ENCODE measurements around the gene KLHL26. TPM values are rescaled to one million over a fixed set of nuclear protein-coding genes. Genes with fewer than 3 reads are reported as not detected.
A peak's percentile ranks its signal among the peaks of the same experiment; 100 is the strongest.

KLHL26 gene
- total RNA-seq, 1 donor from 2014 or later = 12.7 TPM

DNA sequence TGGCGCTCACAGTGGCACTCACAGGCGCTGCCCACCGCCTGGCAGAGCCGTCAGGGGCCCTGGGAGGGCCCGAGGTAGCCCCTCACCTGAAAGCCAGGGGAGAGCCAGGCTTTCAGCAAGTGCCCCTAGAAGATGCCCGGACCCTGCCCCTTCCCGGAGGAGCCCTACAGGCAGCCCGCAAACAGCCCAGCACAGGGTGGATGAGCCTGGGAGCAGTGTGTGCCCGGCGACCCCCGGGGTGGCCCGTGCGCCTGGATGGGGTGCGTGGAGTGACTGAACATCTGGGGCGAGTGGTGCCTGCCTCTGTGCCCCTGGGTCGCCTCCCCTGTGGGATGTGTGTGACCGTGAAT, 31.7 kb upstream of the KLHL26 start:
- Mint-ChIP-seq H3K9me3 (no peaks in the 10 kb centered on the region), H3K36me3 (ENCODE audit: low read depth) (no peaks in the 10 kb centered on the region), H3K27me3 (ENCODE audit: insufficient read depth) (peaks cover 63% of the 10 kb centered on the region), H3K4me3 (peak overlapping the region; percentile 15), H3K27ac (peak overlapping the region; percentile 31), H3K4me1 (ENCODE audit: low read depth) (no peaks in the 10 kb centered on the region)
- intact Hi-C loops (cut with micrococcal nuclease) = no loop called here
- DNase-seq (ENCODE audit: low spot score) = no peak

DNA sequence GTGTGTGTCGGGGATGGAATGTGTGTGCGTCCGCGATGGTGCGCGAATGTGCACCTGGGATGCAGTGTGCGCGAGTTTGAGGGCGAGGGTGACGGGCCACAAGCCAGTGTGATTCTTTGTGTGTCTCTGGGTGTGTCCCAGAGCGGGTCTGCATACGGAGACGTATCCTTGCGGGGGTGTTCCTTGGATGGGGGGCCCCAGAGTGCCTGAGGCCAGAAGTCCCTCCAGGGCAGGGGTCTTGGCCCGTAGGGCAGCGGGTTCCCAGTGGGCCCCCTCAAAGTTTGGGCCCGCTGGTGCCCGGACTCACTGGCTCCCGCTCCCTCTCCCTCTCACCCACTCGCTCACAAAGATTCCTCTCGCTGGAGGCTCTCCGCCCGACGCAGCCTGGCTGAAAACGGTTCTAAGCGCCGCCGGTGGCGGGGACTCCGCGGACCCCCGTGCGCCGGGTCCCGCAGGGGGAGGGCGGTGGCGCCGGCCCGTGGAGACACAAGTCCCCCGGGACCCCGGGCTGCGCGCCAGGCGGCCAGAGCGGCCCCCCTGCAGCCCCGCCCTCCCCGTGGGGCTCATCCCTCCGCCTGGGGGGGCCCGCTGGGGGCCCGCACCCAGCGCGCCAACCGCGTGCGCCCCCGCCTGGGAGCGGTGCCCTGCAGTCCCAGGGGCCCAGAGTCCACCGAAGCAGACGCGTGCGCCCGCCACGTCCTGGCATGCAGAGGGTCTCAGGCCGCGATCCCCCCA, 31.1 kb upstream of the KLHL26 start:
- no peaks in the 10 kb centered on the region for H3K4me1 Mint-ChIP-seq (ENCODE audit: low read depth)
- DNase-seq (ENCODE audit: low spot score) = no peak
- intact Hi-C loops (cut with micrococcal nuclease) = no loop called here
- no peaks in the 10 kb centered on the region for H3K9me3 Mint-ChIP-seq
- H3K36me3 Mint-ChIP-seq (ENCODE audit: low read depth) = no peaks in the 10 kb centered on the region
- H3K4me3 Mint-ChIP-seq = peak overlapping the region; percentile 15
- peak overlapping the region; percentile 31 for H3K27ac Mint-ChIP-seq
- peaks cover 63% of the 10 kb centered on the region for H3K27me3 Mint-ChIP-seq (ENCODE audit: insufficient read depth)

DNA sequence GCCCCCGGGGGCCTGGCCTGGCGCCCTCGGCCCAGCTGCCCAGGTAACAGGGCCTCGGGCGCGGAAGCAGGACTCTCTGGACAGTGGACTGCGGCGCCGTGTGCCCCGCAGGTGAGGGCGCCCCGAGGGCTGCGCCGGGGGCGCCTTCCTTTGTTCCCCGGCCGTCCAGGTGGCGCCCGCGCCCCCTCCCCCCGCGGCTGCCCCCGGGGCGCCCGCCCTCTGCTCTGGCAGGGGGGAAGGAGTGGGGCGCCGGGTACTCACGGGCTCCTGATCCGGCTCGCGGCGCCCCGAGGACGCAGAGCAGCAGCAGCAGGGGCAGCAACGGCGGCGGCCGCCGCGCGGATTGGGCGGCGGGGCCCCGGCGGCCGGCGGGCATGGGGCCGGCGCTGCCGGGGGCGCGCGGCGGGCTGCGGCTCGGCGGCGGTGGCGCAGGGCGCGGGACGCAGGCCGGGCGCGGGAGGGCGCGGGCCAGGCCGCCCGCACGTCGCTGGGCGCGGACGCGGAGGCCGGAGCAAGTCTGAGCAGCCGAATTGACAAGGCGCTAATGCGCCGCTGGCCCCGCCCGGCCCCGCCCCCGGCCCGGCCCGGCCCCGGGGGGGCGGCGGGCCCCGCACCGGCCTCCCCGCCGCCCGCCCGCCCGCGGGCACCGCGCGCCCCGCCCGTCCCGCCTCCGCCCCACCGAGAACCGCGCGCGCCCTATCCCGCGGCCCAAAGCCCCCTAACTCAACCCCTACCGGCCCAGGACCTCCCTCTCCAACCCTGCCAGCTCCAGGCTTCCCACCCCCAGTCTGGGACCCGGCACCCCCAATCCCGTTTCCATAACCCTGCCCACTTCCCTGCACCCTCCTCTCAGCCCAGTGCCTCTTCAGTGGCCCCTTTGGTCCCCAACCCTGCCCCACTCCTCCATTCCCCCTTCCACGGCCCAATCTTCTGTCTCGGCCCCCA, 30.3 kb upstream of the KLHL26 start, which contains the start of gene CRLF1:
Gene CRLF1 (minus strand): TSS at position 519 of the 945 bp plus-strand sequence. CDS start 143 bp downstream, at position 376.
- no peaks in the 10 kb centered on the region for H3K9me3 Mint-ChIP-seq
- intact Hi-C loops (cut with micrococcal nuclease) = no loop called here
- no peak within 1 kb of the TSS for H3K27ac Mint-ChIP-seq
- DNase-seq (ENCODE audit: low spot score) = no peak
- no peaks in the 10 kb centered on the region for H3K36me3 Mint-ChIP-seq (ENCODE audit: low read depth)
- no peak within 1 kb of the TSS for H3K4me3 Mint-ChIP-seq
- H3K27me3 Mint-ChIP-seq (ENCODE audit: insufficient read depth) = peaks cover 65% of the 10 kb centered on the region
- peaks cover 5% of the 10 kb centered on the region for H3K4me1 Mint-ChIP-seq (ENCODE audit: low read depth)

DNA sequence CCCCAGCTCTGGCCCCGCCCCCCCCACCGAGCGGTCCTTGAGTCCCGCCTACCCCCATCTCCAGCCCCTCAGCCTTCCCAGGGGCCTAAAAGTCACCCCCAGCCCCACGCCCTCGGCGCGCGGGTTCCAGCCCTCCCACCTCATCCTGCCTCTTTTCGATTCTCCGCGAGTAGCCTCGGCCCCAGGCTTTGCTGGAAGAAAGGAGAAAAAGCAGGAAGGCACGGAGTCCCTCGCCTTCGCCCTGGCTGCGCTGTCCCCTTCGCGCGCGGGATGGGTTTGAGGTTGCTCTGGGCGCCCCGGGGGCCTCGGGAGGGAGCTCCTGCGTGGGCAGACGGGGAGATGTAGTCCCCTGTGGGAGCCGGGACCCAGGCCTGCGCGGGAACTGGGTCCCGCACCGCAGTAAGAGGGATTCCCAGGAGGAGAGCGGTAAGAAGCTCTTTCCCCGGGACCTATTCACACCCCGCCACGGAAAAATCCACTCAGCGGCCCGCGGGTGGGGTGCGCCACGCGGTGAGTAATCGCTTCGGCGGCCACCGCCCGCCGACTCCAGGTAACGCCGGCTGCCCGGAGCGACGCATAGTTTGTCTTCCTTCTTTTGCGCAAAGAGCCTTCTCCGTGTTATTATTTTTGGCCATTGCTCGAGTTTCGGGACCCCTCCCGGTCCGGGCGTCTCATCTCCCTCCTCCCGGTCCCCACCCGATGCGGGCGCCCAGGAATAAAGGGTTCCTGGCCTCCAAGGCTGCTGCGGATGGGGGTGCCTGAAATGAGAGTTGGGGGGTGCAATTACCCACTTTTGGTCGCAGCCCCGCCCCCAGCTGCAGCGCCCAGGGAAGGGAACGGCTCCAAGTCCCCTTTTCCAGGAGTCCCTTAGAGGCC, 29.4 kb upstream of the KLHL26 start:
- intact Hi-C loops (cut with micrococcal nuclease) = loop anchor here (2.0 kb wide), 1 partner anchor 177 kb away; no protein-coding TSS in a partner anchor
- H3K27me3 Mint-ChIP-seq (ENCODE audit: insufficient read depth) = peaks cover 65% of the 10 kb centered on the region
- no peak overlapping the region for H3K4me3 Mint-ChIP-seq
- H3K36me3 Mint-ChIP-seq (ENCODE audit: low read depth) = no peaks in the 10 kb centered on the region
- DNase-seq (ENCODE audit: low spot score) = no peak
- H3K27ac Mint-ChIP-seq = no peak overlapping the region
- peaks cover 5% of the 10 kb centered on the region for H3K4me1 Mint-ChIP-seq (ENCODE audit: low read depth)
- H3K9me3 Mint-ChIP-seq = no peaks in the 10 kb centered on the region

DNA sequence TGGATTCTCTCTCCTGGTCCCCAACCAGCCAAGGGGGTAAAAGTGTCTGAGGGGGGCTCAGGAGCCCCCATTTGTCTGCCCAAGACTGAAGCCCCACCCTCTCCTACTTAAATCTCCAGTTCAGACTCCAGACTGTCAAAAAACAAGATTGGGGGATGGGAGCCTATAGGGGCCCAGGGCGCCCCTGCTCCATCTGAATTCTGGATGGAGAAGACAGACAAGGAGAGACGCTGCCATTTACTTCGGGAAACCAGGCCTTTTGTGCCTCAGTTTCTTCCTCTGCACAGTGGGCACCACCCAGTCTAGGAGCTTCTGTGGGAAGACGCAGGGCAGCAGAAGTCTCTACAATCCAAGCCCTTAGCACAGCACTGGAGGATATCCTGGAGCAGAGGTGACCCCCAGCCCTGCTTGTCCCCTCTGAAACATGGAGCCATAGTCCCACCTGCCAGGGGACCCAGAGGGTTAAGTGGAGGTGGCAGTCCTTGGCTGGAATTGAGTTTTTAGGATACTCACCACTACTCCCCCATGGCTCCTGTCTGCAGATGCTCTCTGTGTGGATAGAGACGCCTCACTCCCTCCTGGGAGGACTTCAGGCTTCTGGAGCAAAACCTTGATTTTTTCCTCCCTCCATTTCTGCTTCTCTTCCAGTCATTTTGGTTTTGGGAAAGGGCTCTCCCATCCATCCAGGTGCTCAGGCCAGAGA, 28.6 kb upstream of the KLHL26 start:
- intact Hi-C loops (cut with micrococcal nuclease) = loop anchor here (2.0 kb wide), 1 partner anchor 177 kb away; no protein-coding TSS in a partner anchor
- Mint-ChIP-seq H3K9me3 (no peaks in the 10 kb centered on the region), H3K27ac (no peak overlapping the region), H3K27me3 (ENCODE audit: insufficient read depth) (peaks cover 60% of the 10 kb centered on the region), H3K4me3 (no peak overlapping the region), H3K4me1 (ENCODE audit: low read depth) (peaks cover 5% of the 10 kb centered on the region), H3K36me3 (ENCODE audit: low read depth) (no peaks in the 10 kb centered on the region)
- no peak for DNase-seq (ENCODE audit: low spot score)

DNA sequence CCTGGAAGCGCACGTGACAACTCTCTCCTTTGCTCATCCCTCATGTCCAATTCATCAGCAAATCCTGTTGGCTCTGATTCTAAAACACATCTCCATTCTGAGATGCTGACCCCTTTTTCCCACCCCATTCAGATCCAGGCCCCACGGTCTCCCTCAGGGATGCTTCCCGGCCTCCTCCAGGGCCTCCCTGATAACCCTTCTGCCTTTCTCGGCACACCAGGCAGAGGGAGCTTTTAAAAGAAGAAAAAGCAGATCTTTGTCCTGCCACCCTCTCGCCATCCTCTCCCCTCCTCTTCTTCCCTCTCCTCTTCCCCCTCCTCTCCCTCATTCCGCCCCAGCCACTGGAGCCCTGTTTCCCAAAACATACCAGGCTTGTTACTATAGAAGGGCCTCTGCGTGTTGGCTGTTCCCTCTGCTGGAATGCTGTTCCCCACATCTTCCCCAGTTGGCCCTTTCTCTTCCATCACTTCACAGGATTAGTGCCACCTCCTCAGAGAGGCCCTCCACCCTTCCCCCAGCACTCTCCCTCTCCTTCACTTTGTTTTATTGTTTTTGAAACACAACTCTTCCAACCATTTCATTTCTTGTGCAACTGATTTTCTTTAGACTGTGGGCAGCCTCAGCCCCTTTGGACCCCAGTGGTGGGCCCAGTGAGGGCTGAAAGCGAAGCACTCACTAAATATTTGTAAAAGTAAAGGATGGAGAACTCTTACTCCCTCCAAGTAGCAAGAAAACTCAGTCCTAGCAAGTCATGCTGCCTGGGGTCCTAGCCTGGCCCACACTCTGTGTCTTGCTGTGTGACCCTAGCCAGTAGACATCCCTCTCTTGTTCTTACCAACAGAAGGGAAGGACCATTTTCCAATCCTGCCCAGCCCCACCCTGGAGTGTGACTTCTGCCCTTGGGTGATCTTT, 27.8 kb upstream of the KLHL26 start:
- H3K27me3 Mint-ChIP-seq (ENCODE audit: insufficient read depth) = peaks cover 61% of the 10 kb centered on the region

DNA sequence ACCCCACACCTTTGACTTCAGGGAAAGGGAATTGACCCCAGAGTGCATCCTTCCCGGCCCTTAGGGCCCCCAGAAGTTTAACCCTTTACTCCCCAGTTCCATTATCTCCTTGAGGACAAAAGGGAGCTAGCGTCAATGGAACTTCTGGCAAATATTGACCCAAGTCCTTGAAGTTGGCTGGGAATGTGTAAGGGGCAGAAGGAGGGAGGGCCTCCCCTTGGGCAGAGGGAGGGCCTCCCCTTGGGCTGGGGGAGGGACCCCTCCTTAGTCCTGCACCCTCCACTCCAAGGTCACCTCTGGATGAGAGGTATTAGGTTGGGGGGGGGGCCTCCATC, 27.1 kb upstream of the KLHL26 start:
- DNase-seq (ENCODE audit: low spot score) = no peak
- Mint-ChIP-seq H3K4me1 (ENCODE audit: low read depth) (peaks cover 5% of the 10 kb centered on the region), H3K27ac (no peak overlapping the region), H3K36me3 (ENCODE audit: low read depth) (no peaks in the 10 kb centered on the region), H3K9me3 (no peaks in the 10 kb centered on the region), H3K4me3 (no peak overlapping the region), H3K27me3 (ENCODE audit: insufficient read depth) (peaks cover 62% of the 10 kb centered on the region)
- intact Hi-C loops (cut with micrococcal nuclease) = loop anchor here (2.0 kb wide), 1 partner anchor 175 kb away; no protein-coding TSS in a partner anchor

More for the DNA sequence above, 27.8 kb upstream of the KLHL26 start:
- H3K4me3 Mint-ChIP-seq = no peak overlapping the region
- intact Hi-C loops (cut with micrococcal nuclease) = loop anchor here (2.0 kb wide), 1 partner anchor 176 kb away; no protein-coding TSS in a partner anchor
- no peaks in the 10 kb centered on the region for H3K36me3 Mint-ChIP-seq (ENCODE audit: low read depth)
- DNase-seq (ENCODE audit: low spot score) = no peak
- peaks cover 5% of the 10 kb centered on the region for H3K4me1 Mint-ChIP-seq (ENCODE audit: low read depth)
- H3K9me3 Mint-ChIP-seq = no peaks in the 10 kb centered on the region
- H3K27ac Mint-ChIP-seq = no peak overlapping the region

DNA sequence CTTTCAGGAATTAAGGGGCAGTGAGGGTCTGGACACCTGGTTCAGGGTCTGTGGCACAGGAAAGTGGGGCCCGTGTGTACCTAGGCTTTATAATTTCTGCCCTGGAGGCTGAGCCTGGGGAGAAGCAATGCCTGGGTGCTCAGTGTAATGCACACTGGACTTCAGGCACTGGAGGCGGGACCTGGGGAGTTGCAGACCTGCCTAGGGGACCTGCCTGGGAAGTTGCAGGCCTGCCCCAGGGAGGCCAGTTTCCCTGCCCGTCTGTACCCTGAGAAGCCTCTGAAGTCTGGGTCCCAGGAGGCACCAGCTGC, 26.6 kb upstream of the KLHL26 start:
- no peak overlapping the region for H3K4me3 Mint-ChIP-seq
- no peaks in the 10 kb centered on the region for H3K36me3 Mint-ChIP-seq (ENCODE audit: low read depth)
- peaks cover 60% of the 10 kb centered on the region for H3K27me3 Mint-ChIP-seq (ENCODE audit: insufficient read depth)
- H3K27ac Mint-ChIP-seq = no peak overlapping the region
- H3K9me3 Mint-ChIP-seq = no peaks in the 10 kb centered on the region
- intact Hi-C loops (cut with micrococcal nuclease) = no loop called here
- peaks cover 5% of the 10 kb centered on the region for H3K4me1 Mint-ChIP-seq (ENCODE audit: low read depth)
- no peak for DNase-seq (ENCODE audit: low spot score)

DNA sequence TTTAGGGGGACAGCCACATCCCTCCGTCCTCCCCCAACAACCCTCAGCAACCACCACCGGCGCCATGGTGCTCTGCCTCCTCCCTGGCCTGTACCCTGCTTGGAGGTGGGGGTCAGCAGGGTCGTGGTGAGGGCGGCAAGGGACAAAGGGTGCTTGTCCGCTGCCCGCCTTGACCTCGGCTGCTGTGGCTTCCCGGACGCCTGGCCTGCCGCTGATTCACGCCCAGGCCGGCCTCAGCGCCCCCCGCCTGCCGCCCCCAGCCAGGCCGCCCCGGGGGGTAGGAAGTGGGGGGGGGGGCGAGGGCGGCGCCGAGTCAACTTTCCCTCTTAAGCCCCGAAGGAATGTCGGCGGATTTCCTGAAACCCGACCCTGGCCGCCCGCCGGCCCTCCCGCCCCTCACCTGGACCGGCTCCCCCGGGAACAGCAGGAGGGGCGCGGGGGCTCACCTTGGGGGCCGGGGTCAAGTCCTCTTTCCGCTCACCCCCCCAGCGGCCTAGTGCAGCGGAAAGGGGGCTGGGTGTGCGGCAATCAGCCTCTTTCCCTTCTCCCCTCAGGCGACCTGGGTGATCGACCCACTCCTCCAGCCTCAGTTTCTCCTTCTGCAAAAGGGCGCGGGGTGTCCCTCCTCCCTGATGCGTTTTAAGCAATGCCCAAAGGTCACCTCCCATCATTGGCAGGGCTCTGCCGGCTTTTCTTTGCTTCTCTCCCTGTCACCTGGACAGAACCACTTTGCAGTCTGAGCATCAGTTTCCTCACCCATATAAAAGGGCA, 26.1 kb upstream of the KLHL26 start:
- Mint-ChIP-seq H3K9me3 (no peaks in the 10 kb centered on the region), H3K4me3 (no peak overlapping the region), H3K4me1 (ENCODE audit: low read depth) (peaks cover 5% of the 10 kb centered on the region), H3K36me3 (ENCODE audit: low read depth) (no peaks in the 10 kb centered on the region), H3K27ac (no peak overlapping the region), H3K27me3 (ENCODE audit: insufficient read depth) (peaks cover 60% of the 10 kb centered on the region)
- intact Hi-C loops (cut with micrococcal nuclease) = no loop called here
- DNase-seq (ENCODE audit: low spot score) = no peak

DNA sequence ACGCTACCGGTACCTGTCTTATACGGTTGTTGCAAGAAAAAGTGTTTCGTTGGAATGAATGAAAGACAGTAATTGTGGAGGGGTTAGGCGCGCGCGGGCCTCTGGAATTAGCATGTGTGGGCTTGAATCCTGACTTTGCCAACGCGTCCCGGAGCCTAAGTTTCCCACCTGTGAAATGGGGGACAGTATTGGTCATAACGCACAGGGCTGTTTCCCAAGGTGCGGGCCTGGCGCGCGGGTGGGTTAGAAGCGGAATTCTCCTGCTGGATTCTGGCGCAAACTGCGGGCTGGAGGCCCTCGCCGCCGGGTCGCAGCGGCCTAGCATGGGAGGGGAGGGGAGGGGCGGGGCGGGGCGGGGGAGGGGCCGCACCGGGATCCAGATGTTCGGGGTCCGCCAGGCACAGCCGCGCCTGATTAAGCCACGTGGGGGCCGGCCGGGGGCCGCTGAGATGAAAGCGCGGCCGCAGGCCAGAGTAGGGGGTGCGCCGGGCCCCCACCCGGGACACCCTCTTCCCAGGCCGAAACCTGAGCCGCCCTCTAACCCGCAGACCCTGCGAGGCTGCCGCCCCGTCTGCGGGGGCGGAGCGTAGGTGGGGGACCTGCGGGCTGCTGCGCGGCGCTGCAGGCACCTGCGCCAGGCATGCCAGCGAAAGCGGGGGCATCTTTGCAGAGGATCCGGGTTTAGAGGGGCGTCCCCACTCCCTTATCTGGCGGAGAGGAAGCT, 25.3 kb upstream of the KLHL26 start:
- intact Hi-C loops (cut with micrococcal nuclease) = no loop called here
- Mint-ChIP-seq H3K27ac (no peak overlapping the region), H3K9me3 (no peaks in the 10 kb centered on the region), H3K4me3 (no peak overlapping the region), H3K4me1 (ENCODE audit: low read depth) (peaks cover 5% of the 10 kb centered on the region), H3K36me3 (ENCODE audit: low read depth) (no peaks in the 10 kb centered on the region), H3K27me3 (ENCODE audit: insufficient read depth) (peaks cover 63% of the 10 kb centered on the region)
- no peak for DNase-seq (ENCODE audit: low spot score)
